Hepatic stellate cell (primary cell): ENCODE results near the gene KYNU.

ENCODE experiments used
- DNase-seq: peaks from one replicate; pipeline ENCODE4 v3.0.0; 2011; ENCODE audit warnings: low spot score

KYNU gene

DNA sequence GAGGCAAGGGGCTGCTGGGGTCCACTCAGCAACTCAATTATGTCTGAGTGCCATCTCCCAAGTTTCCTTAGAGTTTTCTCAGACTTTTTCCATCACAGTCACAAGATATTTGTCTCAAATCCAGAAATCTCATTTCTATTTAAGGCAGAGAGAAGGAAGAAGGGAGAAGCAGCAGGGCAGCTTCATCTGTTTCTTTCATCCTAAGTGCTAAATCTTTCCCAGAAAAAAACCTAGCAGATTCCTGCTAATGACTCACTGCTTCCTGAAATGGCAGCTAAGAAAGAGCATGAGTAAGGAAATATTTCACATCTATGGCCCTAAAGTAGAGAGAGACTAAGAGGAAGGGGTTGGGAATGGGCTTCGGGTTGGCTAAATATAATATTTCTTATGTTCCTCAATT is 88.0 kb downstream of the KYNU start:
- DNase-seq, result no peak

DNA sequence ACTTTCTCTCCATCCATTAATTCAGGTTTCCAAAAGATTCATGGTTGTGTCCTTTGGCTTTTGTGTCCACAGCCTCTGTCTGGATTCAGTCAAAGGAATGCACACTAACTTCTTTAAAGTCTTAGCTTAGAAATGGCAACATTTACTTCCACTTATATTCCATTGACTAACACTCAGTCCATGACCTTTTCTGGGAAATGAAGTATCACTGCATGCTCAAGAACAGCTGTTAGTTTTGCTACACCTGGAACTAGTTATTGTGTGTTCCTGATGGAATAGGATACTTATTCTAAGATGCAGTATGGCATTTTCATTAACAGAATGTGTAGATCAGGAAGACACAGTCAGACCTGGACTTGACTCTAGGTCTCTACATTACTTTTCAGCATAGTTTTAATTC is 88.8 kb downstream of the KYNU start:
- no peak for DNase-seq

DNA sequence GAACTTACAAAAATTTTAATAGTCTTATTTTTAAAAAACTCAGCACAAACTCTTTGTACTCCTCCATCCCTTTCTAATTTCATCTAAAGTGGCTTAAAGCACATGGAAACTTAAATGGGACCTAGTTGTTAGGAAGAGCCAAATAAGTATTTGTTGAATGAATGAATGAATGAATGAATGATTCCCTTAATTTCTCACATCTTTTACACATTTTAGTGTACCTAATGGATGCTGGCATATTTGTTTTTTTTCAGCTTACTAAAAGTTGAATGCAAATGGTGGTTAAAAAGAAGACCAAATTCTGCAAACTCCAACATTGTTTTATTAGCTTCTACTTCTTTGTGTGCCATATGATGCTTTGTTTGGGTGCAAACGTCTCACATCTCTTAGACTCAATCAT is 89.6 kb downstream of the KYNU start:
- DNase-seq, result no peak

DNA sequence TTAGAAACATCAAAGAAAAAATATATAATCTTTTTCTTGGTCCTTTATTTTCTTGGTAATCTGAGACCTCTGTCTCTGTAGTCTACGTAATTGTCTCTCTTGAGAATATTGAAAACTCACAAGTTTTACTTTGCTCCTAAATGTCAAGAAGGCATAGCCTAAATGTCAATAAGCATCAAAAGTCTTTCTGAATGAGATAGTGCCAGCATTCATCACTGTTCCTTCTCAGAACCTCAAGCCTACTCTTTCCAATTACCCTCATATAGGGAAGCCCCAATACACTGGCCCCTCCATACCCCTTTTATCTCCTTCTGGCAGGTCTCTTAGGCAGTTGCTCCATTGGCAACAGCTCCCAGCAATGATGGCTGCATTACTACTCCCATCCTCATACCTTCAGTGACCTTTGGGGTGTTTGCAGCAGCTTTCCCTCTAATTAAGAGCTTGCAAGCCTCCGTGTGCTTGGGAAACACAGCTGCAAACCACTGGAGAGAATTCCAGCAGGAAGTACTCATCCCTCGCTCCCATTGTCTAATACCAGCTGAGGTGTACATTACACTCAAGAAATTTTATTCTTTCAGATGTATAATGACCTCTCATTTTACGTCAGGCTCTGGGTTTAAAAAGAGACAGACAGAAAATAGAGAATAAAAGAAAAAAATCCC is 95.8 kb downstream of the KYNU start:
- DNase-seq, result no peak

DNA sequence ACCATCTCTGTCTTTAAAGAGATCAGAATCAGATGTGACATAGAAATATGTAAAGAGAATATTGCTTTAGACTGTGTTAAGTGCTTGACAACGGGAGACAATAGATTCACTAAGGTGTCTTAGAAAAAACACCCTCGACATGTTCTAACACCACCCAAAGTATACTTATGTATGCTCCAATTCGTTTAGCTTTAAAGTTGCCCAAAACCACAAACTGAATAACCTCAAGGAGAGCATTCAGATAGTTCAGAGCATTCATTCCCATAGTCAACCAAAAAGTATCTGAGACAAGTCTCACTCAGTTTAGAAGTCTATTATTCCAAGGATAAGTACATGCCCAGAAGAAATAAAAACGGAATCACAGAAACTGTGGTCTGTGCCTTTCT is 96.4 kb downstream of the KYNU start:
- no peak for DNase-seq

DNA sequence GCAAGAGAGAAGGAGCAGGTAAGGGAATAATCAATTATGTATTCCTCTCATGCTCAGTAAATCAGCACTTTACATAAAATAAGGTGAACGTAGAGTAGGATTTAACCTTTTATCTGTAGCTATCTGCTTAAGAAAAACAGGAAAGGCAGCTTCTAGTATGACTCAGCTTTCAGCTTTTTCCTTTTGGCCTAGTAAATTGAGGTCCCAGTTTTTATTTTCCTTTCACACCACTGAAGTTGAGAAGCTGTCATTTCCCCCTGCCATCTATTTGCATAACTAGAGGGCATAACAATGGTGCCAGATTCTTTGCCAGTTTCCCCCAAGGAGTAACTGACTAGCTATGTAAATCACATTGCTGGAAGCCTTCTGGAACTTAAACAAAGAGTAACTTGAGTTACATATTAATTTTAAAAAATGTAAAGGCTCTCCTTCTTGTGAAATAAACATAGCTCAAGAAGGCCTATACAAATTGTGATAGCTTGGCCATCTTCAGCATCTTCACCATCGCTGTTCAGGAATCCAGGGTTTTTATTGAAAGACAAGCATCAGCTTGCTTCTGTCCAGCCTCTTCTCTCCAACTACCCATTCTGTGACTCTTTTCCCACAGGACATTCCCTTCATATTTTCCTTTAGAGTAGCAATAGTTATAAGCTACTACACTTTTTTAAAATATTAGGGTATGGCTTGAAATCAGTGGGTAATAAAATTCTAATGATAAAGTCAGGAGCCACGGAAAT is 97.0 kb downstream of the KYNU start:
- DNase-seq, result no peak

DNA sequence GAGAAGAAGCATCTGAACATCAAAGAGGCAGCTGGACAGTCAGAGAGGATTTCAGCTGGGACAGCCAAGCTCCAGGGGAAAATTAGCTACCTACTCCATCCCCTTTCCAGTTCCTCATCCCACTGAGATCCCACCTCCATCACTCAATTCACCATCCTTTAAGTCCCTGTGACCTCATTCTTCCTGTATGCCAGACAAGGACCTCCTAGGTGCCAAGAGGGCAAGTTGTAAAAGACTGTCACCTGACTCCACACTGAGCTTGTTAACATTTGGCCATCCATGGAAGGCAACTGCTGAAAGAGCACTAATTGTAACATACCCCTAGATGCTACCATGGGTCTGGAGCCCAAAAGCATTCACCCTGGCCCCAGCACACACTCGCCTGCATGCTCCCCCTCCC is 97.8 kb downstream of the KYNU start:
- DNase-seq, result no peak

DNA sequence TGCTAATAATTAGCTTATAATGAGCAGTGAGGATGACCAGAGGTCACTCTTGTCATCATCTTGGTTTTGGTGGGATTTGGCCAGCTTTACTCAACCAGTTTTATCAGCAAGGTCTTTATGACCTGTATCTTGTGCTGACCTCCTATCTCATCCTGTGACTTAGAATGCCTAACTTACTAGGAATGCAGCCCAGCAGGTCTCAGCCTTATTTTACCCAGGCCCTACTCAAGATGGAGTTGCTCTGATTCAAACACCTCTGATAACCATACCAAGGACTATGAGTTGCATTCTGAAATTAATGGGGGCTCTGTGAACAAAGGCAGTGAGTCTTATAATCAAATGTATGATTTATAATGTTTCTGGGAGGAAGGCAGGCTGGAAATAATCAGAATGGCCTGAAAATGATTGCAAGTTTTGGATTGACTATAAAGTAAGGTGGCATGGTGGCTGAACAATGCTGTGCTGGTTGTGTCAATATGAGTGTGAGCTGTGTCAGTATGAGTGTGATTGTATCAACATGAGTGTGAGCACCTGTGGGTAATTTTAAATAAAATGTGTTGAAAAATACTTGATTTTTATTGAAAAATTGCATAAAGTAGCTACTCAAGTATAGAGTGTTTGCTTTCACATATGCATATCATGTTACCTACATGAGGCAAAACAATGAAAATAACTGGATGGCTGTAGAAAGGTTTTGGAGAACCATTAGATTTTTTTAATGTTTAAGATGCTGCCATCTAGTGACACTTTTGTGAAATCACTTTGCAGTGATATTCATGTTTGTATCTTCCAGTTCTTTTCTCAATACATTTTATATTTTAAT is 103.0 kb downstream of the KYNU start:
- no peak for DNase-seq

DNA sequence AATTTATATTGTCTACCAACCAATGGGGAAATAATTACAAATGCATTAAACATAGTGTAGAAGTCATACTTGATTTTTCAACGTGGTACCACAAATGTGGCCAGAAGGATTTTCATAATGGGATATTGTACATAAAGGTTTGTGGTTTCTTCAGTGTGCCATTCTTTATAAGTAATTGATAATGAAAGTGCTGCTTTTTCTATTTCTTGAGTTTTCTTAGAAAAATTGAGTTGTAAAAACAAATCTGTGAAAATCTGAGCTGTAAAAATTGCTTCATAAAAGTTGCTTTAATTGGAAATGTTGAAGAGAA is 103.6 kb downstream of the KYNU start:
- no peak for DNase-seq

DNA sequence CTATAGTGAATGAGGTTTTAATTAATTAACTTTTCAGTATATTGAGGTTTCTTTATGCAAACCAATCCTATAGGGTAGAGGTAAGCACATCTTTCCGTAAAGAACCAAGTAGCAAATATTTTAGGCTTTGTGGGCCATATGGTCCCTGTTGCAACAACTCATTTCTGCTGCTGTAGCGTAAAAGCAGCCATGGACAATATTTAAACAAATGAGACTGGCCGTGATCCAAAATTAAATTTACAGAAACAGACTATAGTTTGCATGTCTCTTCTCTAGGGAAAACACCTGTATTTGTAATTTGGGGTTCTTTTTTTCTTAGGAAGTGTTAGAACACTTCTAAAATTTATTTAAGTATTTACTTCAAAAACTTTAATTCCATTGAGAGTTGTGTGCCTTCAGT is 104.3 kb downstream of the KYNU start:
- DNase-seq, result no peak

DNA sequence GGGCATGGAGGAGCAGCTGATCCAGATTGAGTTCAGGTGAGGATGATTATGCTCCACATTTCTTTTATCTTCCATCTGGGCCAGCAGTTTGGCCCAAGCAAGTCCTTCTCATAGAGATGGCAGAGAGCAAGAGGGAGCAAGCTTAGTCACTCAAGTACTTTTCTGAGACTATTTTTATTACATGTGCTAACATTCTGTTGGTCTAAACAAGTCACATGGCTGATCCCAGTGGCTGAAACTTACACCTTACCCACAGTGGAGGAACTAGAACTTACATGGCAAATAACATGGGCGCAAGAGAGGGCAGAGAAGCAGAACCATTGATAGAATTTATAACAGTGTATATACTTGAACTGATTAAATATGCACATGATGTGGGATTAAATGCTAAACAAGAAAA is 105.7 kb downstream of the KYNU start:
- no peak for DNase-seq

DNA sequence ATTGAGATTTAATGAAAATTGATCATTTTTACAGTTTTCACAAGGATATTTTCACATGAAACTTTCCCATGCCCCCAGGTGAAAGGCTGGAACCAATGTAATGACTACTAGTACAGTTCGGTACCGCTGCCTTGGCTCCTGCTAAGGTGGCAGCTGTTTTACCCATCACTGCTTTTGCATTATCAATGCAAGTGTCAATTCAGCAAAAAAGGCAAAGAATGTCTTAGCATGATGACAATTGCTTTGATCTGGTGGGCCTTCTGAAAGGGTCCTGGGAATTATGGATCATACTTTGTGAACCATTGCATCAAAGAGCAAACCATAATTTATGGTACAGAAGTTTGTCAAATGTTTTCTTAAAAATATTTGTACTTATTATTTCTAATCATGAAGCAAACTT is 107.2 kb downstream of the KYNU start:
- DNase-seq, result no peak

DNA sequence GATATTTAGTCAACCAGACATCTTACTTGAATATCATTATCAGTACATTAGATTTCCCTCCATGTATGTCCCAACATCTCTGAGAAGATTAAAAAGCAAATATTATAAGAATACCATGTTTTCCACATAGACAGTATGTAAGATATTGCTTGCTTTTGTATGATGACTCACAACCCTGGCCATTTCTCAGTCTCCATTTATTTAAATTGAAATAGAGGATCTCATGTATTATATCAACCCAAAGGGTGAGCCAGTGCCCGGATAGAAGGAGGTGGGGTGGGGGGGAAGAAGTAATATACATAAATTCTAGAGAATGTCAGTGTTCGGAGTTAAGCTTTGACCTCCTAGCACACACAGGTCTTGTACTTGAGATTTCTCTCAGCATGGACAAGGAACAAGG is 109.6 kb downstream of the KYNU start:
- DNase-seq, result no peak

DNA sequence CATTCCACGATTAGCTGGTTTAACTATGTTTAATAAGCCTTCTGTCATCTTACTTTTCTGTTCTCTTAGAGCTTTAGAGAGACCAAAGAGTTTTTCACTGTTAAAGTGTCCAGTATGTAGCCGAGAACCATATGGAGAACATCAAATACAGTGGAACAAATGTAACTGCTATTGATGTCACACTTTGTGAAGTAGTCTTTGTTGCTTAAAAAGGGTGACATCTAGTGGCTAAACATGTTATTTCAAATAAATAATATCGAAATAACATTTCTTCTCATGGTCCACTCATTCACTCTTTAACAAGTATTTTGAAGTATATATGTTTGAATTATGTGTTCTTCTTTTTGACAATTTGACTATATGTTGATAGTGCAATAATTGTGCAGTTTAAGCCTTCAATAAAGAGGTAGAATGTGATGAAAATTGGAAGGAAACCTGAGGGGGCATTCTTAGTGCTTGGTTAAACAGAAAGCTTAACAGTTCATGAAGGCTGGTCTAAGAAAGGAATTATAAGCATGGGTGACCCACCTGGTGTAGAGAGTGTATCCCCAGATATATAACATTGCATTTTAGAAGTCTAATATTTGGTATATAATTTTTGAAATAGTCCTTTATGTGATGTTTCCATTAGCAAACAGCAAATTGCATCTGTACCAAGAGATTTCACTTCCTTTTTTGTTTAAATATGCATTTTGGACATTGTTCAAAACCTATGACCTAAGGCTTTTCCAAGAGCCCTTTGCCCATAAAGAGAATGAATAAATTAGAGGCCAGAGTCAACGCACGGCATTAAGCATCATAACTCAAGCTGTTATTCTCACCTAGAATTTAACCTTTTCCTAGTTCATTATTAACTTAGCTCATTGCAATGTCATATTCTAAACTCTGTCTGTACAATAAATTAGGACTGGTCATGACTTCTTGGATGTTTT is 112.1 kb downstream of the KYNU start:
- no peak for DNase-seq

DNA sequence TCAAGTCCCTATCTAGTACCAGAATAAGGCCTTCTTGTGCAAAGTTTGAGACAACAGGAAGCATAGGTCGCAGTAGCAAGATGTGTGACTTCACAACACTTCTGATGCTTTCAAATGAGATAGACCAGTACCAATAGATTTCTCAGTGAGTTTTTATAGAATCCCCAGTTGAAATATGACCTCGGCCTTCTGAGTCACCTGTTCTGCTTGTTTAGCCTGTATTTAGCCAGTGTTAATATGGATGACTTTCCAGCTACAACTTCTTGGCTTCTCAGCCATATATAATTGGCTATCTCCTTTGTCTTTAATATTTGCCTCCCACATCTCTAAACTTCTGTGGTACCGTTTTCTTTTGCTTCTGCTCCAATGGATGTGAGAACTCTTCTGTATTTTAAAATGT is 113.8 kb downstream of the KYNU start:
- DNase-seq, result no peak

DNA sequence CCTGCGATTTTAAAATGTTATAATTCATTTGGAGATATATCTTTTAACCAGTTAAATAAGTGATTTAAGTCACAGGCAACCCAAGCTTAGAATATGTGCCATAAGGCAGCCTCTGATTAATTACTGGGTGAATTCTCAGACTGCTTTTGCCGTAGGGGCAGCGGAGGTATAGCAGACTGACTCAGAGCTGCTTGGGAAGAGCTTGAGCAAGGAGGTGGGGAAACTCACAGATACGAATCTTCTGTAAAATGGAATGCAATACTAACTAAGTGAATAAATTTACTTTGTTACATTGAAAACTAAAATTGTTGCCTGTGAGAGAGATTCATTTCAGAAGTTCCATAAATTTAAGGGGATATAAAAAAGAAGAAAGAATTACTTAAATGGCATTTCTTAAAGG is 115.4 kb downstream of the KYNU start:
- DNase-seq, result no peak

DNA sequence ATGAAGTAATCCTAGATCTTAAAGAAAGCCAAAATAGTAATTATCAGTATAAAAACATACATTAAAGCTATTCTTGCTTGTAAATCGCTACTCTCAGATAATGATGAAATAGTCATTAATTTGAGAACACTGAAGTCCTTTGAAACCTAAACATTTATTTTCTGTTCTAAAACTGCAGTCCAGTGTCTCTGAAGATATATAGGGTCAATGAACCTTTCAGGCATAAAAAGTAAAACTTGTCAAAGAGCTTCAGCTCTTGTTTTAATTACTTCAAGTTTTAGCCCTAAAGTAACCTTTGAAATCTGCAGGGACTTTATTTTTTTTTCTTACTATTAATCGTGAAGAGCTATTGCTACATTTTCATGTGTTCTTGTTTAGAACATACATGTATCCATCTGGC is 116.3 kb downstream of the KYNU start:
- DNase-seq, result no peak

DNA sequence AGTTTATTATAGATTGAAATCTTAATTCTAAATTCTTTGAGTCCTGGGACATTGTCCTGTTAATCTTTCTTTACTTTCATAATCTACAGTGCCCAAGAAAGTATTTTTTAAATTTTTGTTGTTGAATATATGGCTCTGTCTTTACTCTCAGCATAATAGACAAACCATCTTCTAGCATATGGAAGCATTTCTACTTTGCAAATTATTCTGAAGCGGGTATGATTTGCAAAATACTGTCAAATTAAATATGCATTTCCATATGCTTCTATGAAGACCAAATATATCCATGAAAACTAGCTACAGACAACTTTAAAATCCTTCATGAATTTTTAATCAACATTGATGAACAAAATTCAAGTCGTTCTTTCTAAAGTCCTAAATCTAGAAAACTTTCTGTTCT is 117.2 kb downstream of the KYNU start:
- no peak for DNase-seq

DNA sequence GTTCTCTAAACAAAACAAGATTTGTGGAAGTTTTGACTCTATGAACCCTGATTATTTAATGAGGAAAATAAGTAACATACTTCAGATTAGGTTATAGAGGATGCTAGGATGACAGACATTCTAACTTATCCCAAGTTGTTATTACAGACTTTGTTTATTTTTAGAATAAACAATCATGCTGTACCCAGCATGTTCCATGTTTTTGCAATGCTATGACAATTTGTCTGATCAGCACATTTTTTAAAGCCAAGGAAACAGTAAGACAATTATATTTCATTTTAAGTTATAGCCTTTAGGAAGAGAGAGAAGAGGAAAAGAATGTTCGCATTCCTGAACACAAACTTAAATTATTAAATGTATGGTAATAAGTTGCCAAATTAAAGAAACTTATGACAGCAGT is 119.8 kb downstream of the KYNU start:
- no peak for DNase-seq

DNA sequence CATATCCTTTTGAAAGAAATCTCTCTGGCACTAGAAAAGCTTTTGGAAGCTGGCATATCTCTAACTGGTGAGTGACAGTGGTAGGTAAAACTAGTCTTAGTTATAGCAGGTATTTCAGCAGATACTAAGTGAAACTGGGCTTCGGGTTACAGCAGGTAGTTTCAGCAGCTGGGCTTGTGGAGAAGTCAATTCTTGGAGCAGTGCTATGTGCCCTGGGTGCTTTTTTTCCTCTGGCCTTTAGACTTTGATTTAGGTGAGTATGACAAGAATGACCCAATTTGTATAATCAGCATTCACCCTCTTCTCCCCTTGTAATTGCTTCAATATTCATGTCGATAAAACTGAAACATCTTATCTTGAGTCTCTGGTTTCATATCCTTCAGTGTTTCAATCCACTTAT is 123.1 kb downstream of the KYNU start:
- DNase-seq, result no peak

DNA sequence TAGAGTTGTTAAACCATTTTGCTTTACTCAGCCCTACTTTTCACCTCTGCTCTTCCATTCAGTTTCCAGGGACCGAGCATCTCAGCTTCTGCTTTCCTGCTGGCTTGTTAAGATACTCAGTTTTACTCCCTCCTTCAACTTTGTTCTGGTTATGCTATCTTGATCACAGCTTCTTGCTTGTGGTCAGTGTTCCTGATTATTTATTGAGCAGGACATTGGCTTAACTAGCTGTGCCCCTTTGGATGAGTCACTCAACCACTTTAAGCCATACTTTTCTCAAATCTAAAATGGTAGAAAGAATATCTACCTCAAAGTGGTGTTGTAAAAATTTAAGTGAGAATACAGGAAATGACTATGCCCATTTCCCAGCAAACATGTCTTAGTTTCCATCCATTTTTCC is 124.0 kb downstream of the KYNU start:
- DNase-seq, result no peak

DNA sequence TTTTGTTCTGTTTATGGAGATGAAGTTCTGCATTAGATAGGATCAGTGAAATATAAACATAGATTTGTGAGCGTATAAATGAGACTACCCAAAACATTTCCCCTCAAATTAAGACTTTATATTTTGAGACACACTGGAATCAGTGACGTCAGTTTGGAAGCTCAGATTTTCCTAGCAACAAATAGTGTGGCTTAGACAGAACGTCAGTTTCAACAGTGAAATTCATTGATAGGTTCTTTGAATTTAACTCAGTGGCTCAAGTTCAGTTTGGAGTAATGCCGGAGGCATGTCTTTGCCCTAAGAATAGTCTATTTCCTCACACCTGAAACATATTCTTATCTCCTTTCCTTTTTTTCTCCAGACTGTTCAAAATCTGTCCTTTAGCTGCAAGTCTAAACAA is 138.2 kb downstream of the KYNU start:
- DNase-seq, result no peak
